HepG2 (cell line): ENCODE results near the gene SMIM24. TPM values are rescaled to one million over a fixed set of nuclear protein-coding genes. Genes with fewer than 3 reads are reported as not detected.
A peak's percentile ranks its signal among the peaks of the same experiment; 100 is the strongest.

ENCODE experiments used
- ARID3A ChIP-seq: IDR thresholded peaks from 2 replicates; pipeline ENCODE4 v1.6.1; 2012; ENCODE audit warnings: low read depth, low read length, improper control_type of control experiment
- ARNTL ChIP-seq: sonication (generic); formaldehyde crosslinking; IDR thresholded peaks from 2 replicates; pipeline ENCODE4 v1.4.0; 2020; ENCODE audit warnings: mild to moderate bottlenecking, missing genetic modification reagents
- ATF6 ChIP-seq: sonication (generic); formaldehyde crosslinking; conservative IDR thresholded peaks from 2 replicates; pipeline ENCODE4 v1.4.0; 2020; ENCODE audit warnings: missing genetic modification reagents
- CHD4 ChIP-seq: fragments of 200-600 bp; sonication (generic); IDR thresholded peaks from 2 replicates; pipeline ENCODE4 v1.7.0; 2017; ENCODE audit warnings: mild to moderate bottlenecking, low read length, borderline replicate concordance
- ERF ChIP-seq: IDR thresholded peaks from 2 replicates; pipeline ENCODE4 v1.6.1; 2018; ENCODE audit warnings: missing biosample characterization, missing genetic modification reagents
- FOXP1 ChIP-seq, 2 experiments: fragments of 450-650 bp in 1 of 2; IDR thresholded peaks; 2 replicates each; pipeline ENCODE4 v1.6.1; 2017 to 2018; ENCODE audit warnings: antibody characterized with exemption in 1 of 2
- HNF4A ChIP-seq: sonication (generic); formaldehyde crosslinking; IDR thresholded peaks from 2 replicates; pipeline ENCODE4 v1.4.0; 2020; ENCODE audit warnings: missing genetic modification reagents
- IKZF4 ChIP-seq: sonication (generic); formaldehyde crosslinking; IDR thresholded peaks from 2 replicates; pipeline ENCODE4 v1.5.1; 2020; ENCODE audit warnings: borderline replicate concordance, mild to moderate bottlenecking, low read depth, missing genetic modification reagents; ENCODE audit errors: not compliant biosample characterization
- KAT8 ChIP-seq: IDR thresholded peaks from 2 replicates; pipeline ENCODE4 v1.6.1; 2016; ENCODE audit warnings: missing genetic modification reagents, missing compliant biosample characterization
- MAFK ChIP-seq, 2 experiments: IDR thresholded peaks in 1 of 2; conservative IDR thresholded peaks in 1 of 2; 2 replicates each; pipeline ENCODE4 v1.6.1; 2011; ENCODE audit warnings: improper control_type of control experiment in 2 of 2, low read length in 2 of 2
- MEIS2 ChIP-seq: sonication (generic); formaldehyde crosslinking; IDR thresholded peaks from 2 replicates; pipeline ENCODE4 v1.9.0; 2021; ENCODE audit warnings: mild to moderate bottlenecking, missing genetic modification reagents
- MIXL1 ChIP-seq: IDR thresholded peaks from 2 replicates; pipeline ENCODE4 v1.6.1; 2016
- ONECUT2 ChIP-seq: sonication (generic); formaldehyde crosslinking; IDR thresholded peaks from 2 replicates; pipeline ENCODE4 v1.4.0; 2020; ENCODE audit warnings: missing genetic modification reagents
- POLR2G ChIP-seq: fragments of 200-400 bp; formaldehyde crosslinking; IDR thresholded peaks from 2 replicates; pipeline ENCODE4 v1.6.1; 2018; ENCODE audit warnings: mild to moderate bottlenecking, low read depth, low read length, moderate library complexity
- RBAK ChIP-seq: sonication (generic); formaldehyde crosslinking; IDR thresholded peaks from 2 replicates; pipeline ENCODE4 v1.5.1; 2020; ENCODE audit warnings: mild to moderate bottlenecking, missing genetic modification reagents
- SMARCE1 ChIP-seq: fragments of 450-650 bp; IDR thresholded peaks from 2 replicates; pipeline ENCODE4 v1.6.1; 2017; ENCODE audit warnings: borderline replicate concordance
- SOX5 ChIP-seq: IDR thresholded peaks from 2 replicates; pipeline ENCODE4 v1.6.1; 2016; ENCODE audit warnings: borderline replicate concordance
- TSC22D2 ChIP-seq: sonication (generic); formaldehyde crosslinking; IDR thresholded peaks from 2 replicates; pipeline ENCODE4 v1.5.1; 2020; ENCODE audit warnings: missing genetic modification reagents, mild to moderate bottlenecking, borderline replicate concordance
- XBP1 ChIP-seq: sonication (generic); formaldehyde crosslinking; IDR thresholded peaks from 2 replicates; pipeline ENCODE4 v1.5.0; 2020; ENCODE audit warnings: missing genetic modification reagents
- ZMYM3 ChIP-seq: sonication (generic); formaldehyde crosslinking; IDR thresholded peaks from 2 replicates; pipeline ENCODE4 v1.5.1; 2020; ENCODE audit warnings: mild to moderate bottlenecking, missing genetic modification reagents
- ZNF224 ChIP-seq: sonication (generic); formaldehyde crosslinking; IDR thresholded peaks from 2 replicates; pipeline ENCODE4 v1.5.0; 2020; ENCODE audit warnings: mild to moderate bottlenecking, missing genetic modification reagents
- ZNF280D ChIP-seq: sonication (generic); formaldehyde crosslinking; IDR thresholded peaks from 2 replicates; pipeline ENCODE4 v1.5.1; 2020; ENCODE audit warnings: mild to moderate bottlenecking, missing genetic modification reagents
- ZNF597 ChIP-seq: sonication (generic); formaldehyde crosslinking; IDR thresholded peaks from 2 replicates; pipeline ENCODE4 v1.5.0; 2020; ENCODE audit warnings: missing genetic modification reagents
- ZSCAN12 ChIP-seq: sonication (generic); formaldehyde crosslinking; IDR thresholded peaks from 2 replicates; pipeline ENCODE4 v1.9.0; 2021; ENCODE audit warnings: mild to moderate bottlenecking, missing genetic modification reagents
- polyA plus RNA-seq, 8 experiments: library from polyadenylated mRNA; depleted of rRNA in 3 of 8; stranded (reverse) in 7 of 8; unstranded in 1 of 8; fragments of >200 nt; fragmentation: Illumina TruSeq in 4 of 8; extraction: Trizol in 4 of 8; gene quantifications; 2 replicates each; pipeline versions ENCODE4 v1.2.1 to v1.2.3, GENCODE V29; 2011 to 2016; ENCODE audit warnings: low read depth in 4 of 8, missing spikeins in 1 of 8, mixed read lengths in 1 of 8; ENCODE audit not compliant: insufficient read depth in 1 of 8
- total RNA-seq, 5 experiments: library from RNA; depleted of rRNA; stranded (reverse); fragments of >200 nt; fragmentation: Illumina TruSeq; extraction: Trizol; gene quantifications; 2 replicates each; pipeline ENCODE4 v1.2.3, GENCODE V29; 2016; ENCODE audit warnings: low read depth in 1 of 5

The SMIM24 gene
- total and polyA plus RNA-seq, 2 of the 13 experiments (the other 11 are each of a cell fraction or from before 2014, with no cell fraction given), result 11.2 to 70.6 TPM

GRCh38 chr19:3431760-3432397 is 48.4 kb downstream of the SMIM24 start (continued):
- no peak for TF ChIP-seq ZNF280D (CRISPR knock-in tag)
- no peak for TF ChIP-seq ZNF224 (CRISPR knock-in tag)
- TF ChIP-seq ATF6 (CRISPR knock-in tag), result no peak
- TF ChIP-seq ZMYM3 (CRISPR knock-in tag), result 0 out of 2 replicates have a peak, but pooled peaks have one; percentile 41
- TF ChIP-seq MEIS2 (CRISPR knock-in tag), result no peak
- TF ChIP-seq HNF4A (CRISPR knock-in tag), result peak; percentile 35; the same call in 1 of the 2 replicates
- no peak for TF ChIP-seq ZSCAN12 (CRISPR knock-in tag)
- no peak for TF ChIP-seq ARNTL
- no peak for TF ChIP-seq ERF (CRISPR knock-in tag)
- peak; percentile 19 to 29; a peak in 1 of 4 replicates for TF ChIP-seq MAFK (conservative IDR thresholded peaks at IDR 0.05 in 1 of 2, IDR thresholded peaks at IDR 0.05 in 1 of 2; ENCODE audit: low read length in 2 of 2)
- TF ChIP-seq SOX5 (CRISPR knock-in tag), result no peak
- no peak for TF ChIP-seq XBP1 (CRISPR knock-in tag)
- no peak for TF ChIP-seq TSC22D2 (CRISPR knock-in tag)
- peak; percentile 28; the same call in 1 of the 2 replicates for TF ChIP-seq CHD4
- TF ChIP-seq FOXP1 (IDR thresholded peaks at IDR 0.05), result no peak
- TF ChIP-seq FOXP1 (CRISPR knock-in tag; IDR thresholded peaks at IDR 0.05), result no peak
- TF ChIP-seq ARID3A, result no peak
- no peak for TF ChIP-seq KAT8
- no peak for TF ChIP-seq MIXL1 (CRISPR knock-in tag)
- no peak for TF ChIP-seq ZNF597 (CRISPR knock-in tag)
- no peak for TF ChIP-seq ONECUT2
- no peak for TF ChIP-seq POLR2G
- no peak for TF ChIP-seq IKZF4 (CRISPR knock-in tag)
- no peak for TF ChIP-seq SMARCE1
- no peak for TF ChIP-seq RBAK (CRISPR knock-in tag)
